Right cardiac atrium (tissue), 5 donors: ENCODE data around the gene ZDHHC11. TPM values are rescaled to one million over a fixed set of nuclear protein-coding genes. Genes with fewer than 3 reads are reported as not detected.
"Not testable (repeated sequence)": the region's sequence is repeated elsewhere in the genome, so short reads cannot be mapped to it uniquely, and the experiment has no call there.

Experiments used
- ATAC-seq, 2 donors: fragments of 200-7000 bp; cut with Tn5 transposase; one replicate each; pipeline versions ENCODE4 v1.8.0 to v1.9.1; 2020; ENCODE audit warnings: moderate library complexity in 2 of 2, mild to moderate bottlenecking in 1 of 2
- DNase-seq, 3 donors: peaks; one replicate each; pipeline ENCODE4 v3.0.0-alpha.2; 2020
- H3K27ac ChIP-seq: one replicate; pipeline ENCODE4 v1.5.1; 2013; ENCODE audit warnings: mild to moderate bottlenecking, low read length, control low read depth, moderate library complexity
- H3K27me3 ChIP-seq: one replicate; pipeline ENCODE4 v1.6.1; 2013; ENCODE audit not compliant: control insufficient read depth, insufficient read depth
- H3K4me1 ChIP-seq: one replicate; pipeline ENCODE4 v1.6.1; 2013; ENCODE audit warnings: low read length; ENCODE audit not compliant: control insufficient read depth, insufficient read depth
- H3K4me3 ChIP-seq: one replicate; pipeline ENCODE4 v1.5.1; 2013; ENCODE audit warnings: low read length, control low read depth
- H3K9me3 ChIP-seq: one replicate; pipeline ENCODE4 v1.6.1; 2013; ENCODE audit warnings: low read length; ENCODE audit not compliant: control insufficient read depth
- WGBS: extraction: QIAGEN DNeasy Blood & Tissue Kit; methylation state at CpG from one replicate; pipeline ENCODE4 v1.1.7; 2013; 5-methylcytosine and 5-hydroxymethylcytosine counted together
- intact Hi-C, 4 donors: fragments of 100-400 bp; cut with DNase I; formaldehyde crosslinking; loops; one replicate each; pipeline versions ENCODE4 v1.11.0 to v1.14.0; 2022 to 2023
- polyA plus RNA-seq: library from polyadenylated mRNA; stranded (reverse); fragments of 200-250 nt; gene quantifications from one replicate; pipeline ENCODE4 v1.2.3, GENCODE V29; 2013
- total RNA-seq, 4 donors: library from RNA; stranded (reverse); fragmentation: NEBNext Ultra II Directional; extraction: Animal tissue kit (Norgen Biotek cat#: 25700); gene quantifications; one replicate each; pipeline ENCODE4 v1.2.1, GENCODE V29; 2021
- donor health status: healthy with polysubstance abuse.
- donor health status: DM: no; HTN: yes; CAD: no.
- donor health status: DM: no; HTN: no; CAD: no.
- donor health status: DM: no; HTN: yes; CAD: no; lungs with severe emphysema.
- donor health status: DM: yes; HTN: yes; CAD: no.

The ZDHHC11 gene
- total and polyA plus RNA-seq, 5 donors, result 5.8 to 66.1 (median 25.0) TPM

- ATAC-seq, result peak in 1 of 2 donors; percentile 1
- intact Hi-C loops, result no loop called here
- peak in 1 of 3 donors; percentile 53 for DNase-seq
- WGBS, result 90% methylated on average over 18 of the region's 18 CpGs
- H3K27me3 ChIP-seq, result no peaks in the 10 kb centered on the region
- no peaks in the 10 kb centered on the region for H3K4me1 ChIP-seq
- no peak overlapping the region for H3K4me3 ChIP-seq
- H3K27ac ChIP-seq, result no peak overlapping the region
- no peaks in the 10 kb centered on the region for H3K9me3 ChIP-seq
Observed at GRCh38 chr5:765948-766631, 84.7 kb downstream of the ZDHHC11 start.

GRCh38 chr5:763998-764781 lies 86.6 kb downstream of the ZDHHC11 start:
- DNase-seq (peak; percentile 35 to 61 (median 51)), ATAC-seq (no peak)
- Histone ChIP-seq H3K9me3 (no peaks in the 10 kb centered on the region), H3K4me1 (no peaks in the 10 kb centered on the region), H3K4me3 (no peak overlapping the region), H3K27ac (no peak overlapping the region), H3K27me3 (no peaks in the 10 kb centered on the region)
- WGBS, result 98% methylated on average over 31 of the region's 31 CpGs
- intact Hi-C loops, result no loop called here

- H3K4me3 ChIP-seq, result no peak overlapping the region
- WGBS, result 82% methylated on average over 5 of the region's 5 CpGs
- no peak for ATAC-seq
- peak in 1 of 3 donors; percentile 2 for DNase-seq
- H3K4me1 ChIP-seq, result no peaks in the 10 kb centered on the region
- H3K27me3 ChIP-seq, result no peaks in the 10 kb centered on the region
- H3K27ac ChIP-seq, result no peak overlapping the region
- intact Hi-C loops, result no loop called here
- no peaks in the 10 kb centered on the region for H3K9me3 ChIP-seq
Observed at GRCh38 chr5:763397-763796, 87.4 kb downstream of the ZDHHC11 start.

- ATAC-seq, H3K9me3 ChIP-seq, intact Hi-C loops, H3K4me1 ChIP-seq, H3K4me3 ChIP-seq, H3K27ac ChIP-seq, H3K27me3 ChIP-seq: not testable (repeated sequence)
- WGBS, result 90% methylated on average over 8 of the region's 8 CpGs
- DNase-seq, result peak in 2 of 3 donors; percentile 5 to 10
Observed at GRCh38 chr5:762996-763395, 87.8 kb downstream of the ZDHHC11 start.

- peak; percentile 73 to 79 (median 76) for DNase-seq
- Histone ChIP-seq H3K4me1 (no peaks in the 10 kb centered on the region), H3K4me3 (no peak overlapping the region), H3K27me3 (no peaks in the 10 kb centered on the region), H3K9me3 (no peaks in the 10 kb centered on the region), H3K27ac (no peak overlapping the region)
- ATAC-seq, result no peak
- intact Hi-C loops, result no loop called here
- WGBS, result 73% methylated on average over 8 of the region's 8 CpGs
Observed at GRCh38 chr5:761854-762710, 88.7 kb downstream of the ZDHHC11 start.

- ATAC-seq, result no peak
- Histone ChIP-seq H3K27me3 (no peaks in the 10 kb centered on the region), H3K4me1 (no peaks in the 10 kb centered on the region), H3K9me3 (no peaks in the 10 kb centered on the region), H3K27ac (no peak overlapping the region), H3K4me3 (no peak overlapping the region)
- 88% methylated on average over 15 of the region's 15 CpGs for WGBS
- DNase-seq, result peak in 2 of 3 donors; percentile 28 to 55
- intact Hi-C loops, result no loop called here
Observed at GRCh38 chr5:761059-761771, 89.6 kb downstream of the ZDHHC11 start.

- ATAC-seq, result no peak
- DNase-seq, result peak in 2 of 3 donors; percentile 23 to 66
- Histone ChIP-seq H3K9me3 (no peaks in the 10 kb centered on the region), H3K27me3 (no peaks in the 10 kb centered on the region), H3K4me1 (no peaks in the 10 kb centered on the region), H3K27ac (no peak overlapping the region), H3K4me3 (no peak overlapping the region)
- intact Hi-C loops, result no loop called here
- 96% methylated on average over 24 of the region's 24 CpGs for WGBS
Observed at GRCh38 chr5:760363-761058, 90.3 kb downstream of the ZDHHC11 start.

GRCh38 chr5:759781-760362 lies 90.9 kb downstream of the ZDHHC11 start:
- no peak for ATAC-seq
- H3K27ac ChIP-seq, result no peak overlapping the region
- intact Hi-C loops, result loop anchor here in 1 of 4 donors (10.0 kb wide), 1 partner anchor 85 kb away; no protein-coding TSS in a partner anchor
- no peaks in the 10 kb centered on the region for H3K9me3 ChIP-seq
- H3K4me1 ChIP-seq, result no peaks in the 10 kb centered on the region
- DNase-seq, result peak; percentile 54 to 77 (median 58)
- WGBS, result 93% methylated on average over 22 of the region's 22 CpGs
- H3K27me3 ChIP-seq, result no peaks in the 10 kb centered on the region
- no peak overlapping the region for H3K4me3 ChIP-seq

- intact Hi-C loops, result loop anchor here in 1 of 4 donors (10.0 kb wide), 1 partner anchor 86 kb away; no protein-coding TSS in a partner anchor
- H3K27ac ChIP-seq, result peak overlapping the region; percentile 39
- WGBS, result 33% methylated on average over 33 of the region's 33 CpGs
- no peaks in the 10 kb centered on the region for H3K27me3 ChIP-seq
- no peaks in the 10 kb centered on the region for H3K9me3 ChIP-seq
- H3K4me1 ChIP-seq, result no peaks in the 10 kb centered on the region
- no peak overlapping the region for H3K4me3 ChIP-seq
- ATAC-seq (peak; percentile 75 to 80), DNase-seq (peak; percentile 93 to 97 (median 94))
Observed at GRCh38 chr5:759111-759751, 91.6 kb downstream of the ZDHHC11 start.
